Endothelial cell of umbilical vein (primary cell): ENCODE measurements around the gene KDSR. TPM values are rescaled to one million over a fixed set of nuclear protein-coding genes. Genes with fewer than 3 reads are reported as not detected.

Source experiments
- BruUV-seq: library from RNA; stranded (reverse); fragments of 400-500 nt; replicated peaks from 2 replicates; lab custom pipeline; 2021; lab: Mats Ljungman, UMichigan
- CTCF ChIA-PET: fragments of 300-600, 350-600 bp; sonication (Branson Sonifier 250); formaldehyde crosslinking; loops from one replicate; lab custom pipeline; 2021; ENCODE audit warnings: antibody characterized with exemption, inconsistent platforms; lab: Charles Lee
- POLR2A ChIA-PET: fragments of 300-600, 350-600 bp; sonication (Branson Sonifier 250); formaldehyde crosslinking; loops from one replicate; lab custom pipeline; 2021; ENCODE audit warnings: antibody characterized with exemption, inconsistent platforms; lab: Charles Lee
- DNase-seq: peaks from one replicate; pipeline ENCODE4 v3.0.0-alpha.2; 2011; ENCODE audit warnings: low read depth, low spot score
- FAIRE-seq: peaks from 2 replicates; lab custom pipeline; 2011; peaks lifted over from hg19 to GRCh38; lab: Jason Lieb, UNC
- H2AFZ ChIP-seq: 2 replicates; pipeline ENCODE4 v1.6.0; 2012; ENCODE audit warnings: low read depth, low read length, control low read depth, inconsistent platforms
- H3K27ac ChIP-seq: 2 replicates; pipeline ENCODE4 v1.5.1; 2011; ENCODE audit warnings: low read depth, mild to moderate bottlenecking, control low read depth, low read length, moderate library complexity; ENCODE audit not compliant: insufficient read depth
- H3K27me3 ChIP-seq, 2 experiments: 2 replicates each; pipeline versions ENCODE4 v1.6.0 to v1.6.1; 2011; ENCODE audit warnings: low read length in 2 of 2, mixed read lengths in 1 of 2; ENCODE audit not compliant: control insufficient read depth in 2 of 2, insufficient read depth in 2 of 2
- H3K36me3 ChIP-seq, 2 experiments: 2 replicates in 1 of 2; 3 replicates in 1 of 2; pipeline ENCODE4 v1.5.1; 2011; ENCODE audit warnings: low read length in 2 of 2, mild to moderate bottlenecking in 1 of 2, moderate library complexity in 1 of 2; ENCODE audit not compliant: control insufficient read depth in 2 of 2, insufficient read depth in 2 of 2; ENCODE audit errors: extremely low read depth in 1 of 2
- H3K4me1 ChIP-seq: 3 replicates; pipeline ENCODE4 v1.5.1; 2011; ENCODE audit warnings: mild to moderate bottlenecking, low read length; ENCODE audit not compliant: control insufficient read depth, insufficient read depth; ENCODE audit errors: extremely low read depth
- H3K4me2 ChIP-seq: 2 replicates; pipeline ENCODE4 v1.6.1; 2011; ENCODE audit warnings: low read length, control low read depth, mixed read lengths; ENCODE audit not compliant: insufficient read depth
- H3K4me3 ChIP-seq, 3 experiments: fragments of 200-600 bp in 1 of 3; sonication (generic), shearing (Covaris generic) in 1 of 3; replicated peaks in 1 of 3; 2 replicates each; pipeline ENCODE4 v1.5.1; 2011 to 2016; ENCODE audit warnings: control low read depth in 3 of 3, low read length in 3 of 3, mild to moderate bottlenecking in 2 of 3, inconsistent platforms in 1 of 3, low read depth in 1 of 3, moderate library complexity in 1 of 3; ENCODE audit not compliant: insufficient read depth in 1 of 3
- H3K79me2 ChIP-seq: 2 replicates; pipeline ENCODE4 v1.6.0; 2012; ENCODE audit warnings: low read length, inconsistent platforms; ENCODE audit not compliant: control insufficient read depth, insufficient read depth
- H3K9ac ChIP-seq: replicated peaks from 2 replicates; pipeline ENCODE3; 2011; ENCODE audit warnings: low read length, control low read depth; ENCODE audit not compliant: insufficient read depth; ENCODE audit errors: extremely low read depth
- H3K9me1 ChIP-seq: replicated peaks from 3 replicates; pipeline ENCODE4 v1.6.0; 2011; ENCODE audit warnings: mild to moderate bottlenecking, low read length; ENCODE audit not compliant: control insufficient read depth, insufficient read depth; ENCODE audit errors: extremely low read depth
- H3K9me3 ChIP-seq: replicated peaks from 2 replicates; pipeline ENCODE4 v1.5.1; 2012; ENCODE audit warnings: low read length, inconsistent platforms; ENCODE audit not compliant: control insufficient read depth, insufficient read depth
- H4K20me1 ChIP-seq: replicated peaks from 2 replicates; pipeline ENCODE3; 2011; ENCODE audit warnings: mild to moderate bottlenecking, low read length; ENCODE audit not compliant: control insufficient read depth, insufficient read depth; ENCODE audit errors: extremely low read depth
- CTCF ChIP-seq, 2 donors: IDR thresholded peaks; 1 replicate in 1 of 2; 2 replicates in 1 of 2; pipeline ENCODE4 v1.5.1; 2011; ENCODE audit warnings: low read length in 2 of 2, mild to moderate bottlenecking in 2 of 2, moderate library complexity in 2 of 2, control low read depth in 1 of 2, inconsistent platforms in 1 of 2, low read depth in 1 of 2; ENCODE audit not compliant: insufficient read depth in 1 of 2; ENCODE audit errors: extremely low read depth in 1 of 2
- EZH2 ChIP-seq: IDR thresholded peaks from 2 replicates; pipeline ENCODE4 v1.6.1; 2012; ENCODE audit warnings: borderline replicate concordance, low read depth, mild to moderate bottlenecking, moderate library complexity, low read length, inconsistent platforms; ENCODE audit not compliant: severe bottlenecking
- FOS ChIP-seq: IDR thresholded peaks from 2 replicates; pipeline ENCODE4 v1.6.1; 2011; ENCODE audit warnings: mild to moderate bottlenecking, low read length, moderate library complexity, borderline replicate concordance; ENCODE audit not compliant: insufficient read depth
- GATA2 ChIP-seq: IDR thresholded peaks from 2 replicates; pipeline ENCODE4 v1.7.0; 2011; ENCODE audit warnings: low read depth, mild to moderate bottlenecking, moderate library complexity, mixed read lengths, low read length; ENCODE audit not compliant: insufficient read length, insufficient read depth
- JUN ChIP-seq: IDR thresholded peaks from 2 replicates; pipeline ENCODE4 v1.6.1; 2011; ENCODE audit warnings: borderline replicate concordance, low read depth; ENCODE audit not compliant: insufficient read length, insufficient read depth
- MAX ChIP-seq: IDR thresholded peaks from 2 replicates; pipeline ENCODE4 v1.6.1; 2011; ENCODE audit not compliant: insufficient read depth, insufficient read length
- MYC ChIP-seq: IDR thresholded peaks from one replicate; pipeline ENCODE4 v1.6.1; 2011; ENCODE audit warnings: mild to moderate bottlenecking, low read depth, low read length
- POLR2A ChIP-seq: IDR thresholded peaks from 2 replicates; pipeline ENCODE4 v1.6.1; 2012; ENCODE audit warnings: low read depth, mild to moderate bottlenecking, control low read depth, low read length
- POLR2AphosphoS5 ChIP-seq: IDR thresholded peaks from 2 replicates; pipeline ENCODE4 v1.6.1; 2012; ENCODE audit warnings: low read depth, mild to moderate bottlenecking, control low read depth, low read length, moderate library complexity; ENCODE audit not compliant: insufficient read depth
- dilution Hi-C: fragments of 300-500 bp; cut with MboI; formaldehyde crosslinking; loops from one replicate; pipeline ENCODE4 v1.15.0; 2019; ENCODE audit warnings: low sequenced_read_pairs; ENCODE audit not compliant: extremely low pct_ligation_motif_present
- intact Hi-C: fragments of 100-400 bp; cut with micrococcal nuclease; formaldehyde crosslinking; loops from one replicate; pipeline ENCODE4 v1.10.0; 2022
- polyA plus RNA-seq, 4 experiments: library from polyadenylated mRNA; depleted of rRNA in 3 of 4; stranded (reverse) in 3 of 4; unstranded in 1 of 4; fragments of >200 nt; gene quantifications; 2 replicates each; pipeline versions ENCODE4 v1.2.1 to v1.2.3, GENCODE V29; 2011 to 2012; ENCODE audit warnings: missing spikeins in 1 of 4
- total RNA-seq: library from RNA; stranded (reverse); gene quantifications from 2 replicates; pipeline ENCODE4 v1.2.3, GENCODE V29; 2021

The KDSR gene
- total and polyA plus RNA-seq, 2 donors (not counting 3 experiments of a cell fraction or from before 2014, with no cell fraction given), result 17.1 to 43.1 TPM

DNA sequence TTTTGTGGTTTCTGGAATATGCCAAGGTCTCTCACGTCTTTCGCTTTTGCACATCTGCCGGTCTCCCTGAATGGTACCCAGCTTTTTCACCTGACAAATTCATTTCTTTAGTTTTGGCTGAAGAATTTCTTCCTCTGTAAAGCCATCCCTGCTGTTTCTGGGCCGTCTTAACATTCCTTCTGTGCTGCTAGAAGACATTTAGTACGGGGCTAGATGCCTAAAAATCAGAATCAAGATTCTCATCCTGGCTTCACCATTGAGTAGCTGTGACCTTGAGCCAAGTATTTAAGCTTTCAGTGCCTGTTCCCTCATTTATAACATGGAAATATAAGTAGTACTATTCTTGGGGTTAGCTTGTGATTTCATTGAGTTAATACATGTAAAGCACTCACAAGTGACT lies 41.0 kb downstream of the KDSR start:
- POLR2A ChIA-PET, result no interaction called here

More for the DNA sequence above, 41.0 kb downstream of the KDSR start:
- Histone ChIP-seq H3K4me2 (no peak overlapping the region), H3K36me3 (peaks cover 0 to 5% of the 10 kb centered on the region in 2 experiments), H3K9me1 (no peaks in the 10 kb centered on the region), H2AFZ (no peak overlapping the region), H3K9ac (no peak overlapping the region), H3K27ac (no peak overlapping the region), H3K79me2 (no peaks in the 10 kb centered on the region), H4K20me1 (no peaks in the 10 kb centered on the region), H3K9me3 (no peaks in the 10 kb centered on the region), H3K4me3 (no peak overlapping the region), H3K27me3 (no peaks in the 10 kb centered on the region), H3K4me1 (peaks cover 7% of the 10 kb centered on the region)
- FAIRE-seq, result no peak
- no peak for DNase-seq
- BruUV-seq, result no TSS peak
- dilution Hi-C loops (no loop called here), intact Hi-C loops (no loop called here)
- CTCF ChIA-PET, result interaction anchor here (0.9 to 6.9 kb wide), 8 partner anchors 10 to 309 kb away, joined by 3 to 176 read pairs (median 4); no protein-coding TSS in a partner anchor
- no peak for TF ChIP-seq MYC
- no peak for TF ChIP-seq MAX
- no peak for TF ChIP-seq GATA2
- no peak for TF ChIP-seq CTCF (IDR thresholded peaks at IDR 0.05; ENCODE audit: extremely low read depth in 1 of 2, insufficient read depth in 1 of 2, low read depth in 1 of 2, low read length in 2 of 2)
- no peak for TF ChIP-seq EZH2
- no peak for TF ChIP-seq FOS
- no peak for TF ChIP-seq JUN
- no peak for TF ChIP-seq POLR2AphosphoS5
- TF ChIP-seq POLR2A, result no peak
